Measurements from ENCODE around the gene SLC39A3.
A peak's percentile ranks its signal among the peaks of the same experiment; 100 is the strongest.

The SLC39A3 gene

DNA sequence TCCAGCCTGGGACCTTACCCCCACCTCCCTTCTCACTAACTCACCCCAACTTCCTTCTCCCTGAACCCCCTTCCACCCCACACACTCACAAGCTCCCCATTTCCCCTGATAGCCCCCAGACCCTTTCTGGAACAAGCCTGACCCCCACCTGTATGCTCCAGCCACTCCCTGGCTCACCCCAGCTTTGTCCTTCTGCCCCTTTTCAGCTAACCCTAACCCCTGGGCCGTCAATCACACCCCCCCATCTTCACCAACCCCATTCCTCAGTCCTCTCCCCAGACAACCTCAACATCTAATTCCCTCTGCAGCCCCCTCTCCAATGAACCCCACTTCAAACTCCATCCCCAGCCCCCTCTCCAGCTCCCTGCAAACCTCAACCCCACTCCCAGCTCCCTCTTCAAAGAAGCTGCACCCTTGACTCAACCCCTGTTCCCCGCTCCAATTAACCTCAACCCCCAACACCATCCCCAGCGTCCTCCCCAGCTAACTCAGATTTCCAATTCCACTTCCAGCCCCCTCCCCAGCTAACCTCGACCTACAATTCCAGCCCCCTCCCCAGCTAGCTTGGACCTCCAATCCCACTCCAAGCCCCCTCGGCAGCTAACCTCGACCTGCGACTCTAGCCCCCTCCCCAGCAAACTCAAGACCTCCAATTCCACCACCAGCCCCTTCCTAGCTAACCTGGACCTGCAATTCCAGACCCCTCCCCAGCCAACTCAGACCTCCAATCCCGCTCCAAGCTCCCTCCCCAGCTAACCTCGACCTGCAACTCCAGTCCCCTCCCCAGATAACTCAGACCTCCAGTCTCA, 38.3 kb downstream of the SLC39A3 start:
- DNase-seq (ENCODE audit: low read depth), result no peak
- H3K4me3 ChIP-seq (ENCODE audit: low read depth, low read length), result peak overlapping the region; percentile 60

DNA sequence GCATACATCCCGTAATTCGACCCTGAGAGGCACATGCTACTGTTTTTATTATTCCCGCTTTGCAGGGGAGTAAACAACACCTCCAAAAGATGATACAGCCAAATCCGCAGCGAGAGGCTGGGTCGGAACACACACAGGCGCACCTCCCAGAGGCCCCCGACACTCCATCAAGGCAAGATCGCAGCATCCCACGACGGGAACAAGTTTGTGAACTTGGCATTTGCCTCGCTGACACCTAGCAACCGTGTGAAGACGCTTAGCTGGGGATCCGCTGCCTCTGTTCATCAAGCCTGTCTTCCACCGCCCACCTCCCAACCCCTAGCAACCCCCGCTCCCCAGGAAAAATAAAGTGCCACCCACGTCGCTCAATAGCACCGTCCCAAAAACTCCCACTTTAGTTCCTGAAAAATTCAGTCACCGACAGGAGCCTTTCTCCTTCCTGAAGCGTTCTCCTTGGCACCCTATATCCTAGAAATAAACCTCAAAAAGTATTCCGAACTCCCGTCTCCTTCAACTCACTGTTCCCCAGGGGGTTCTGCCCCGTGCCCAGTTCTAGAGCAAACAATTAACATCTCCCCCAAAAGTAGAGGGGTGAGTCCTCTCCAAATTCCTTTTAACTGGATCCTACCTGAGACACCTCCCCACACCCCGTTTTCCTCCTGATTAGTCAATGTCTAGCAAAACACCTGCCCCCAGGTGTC, 39.0 kb downstream of the SLC39A3 start:
- TF ChIP-seq, protein P1, sequence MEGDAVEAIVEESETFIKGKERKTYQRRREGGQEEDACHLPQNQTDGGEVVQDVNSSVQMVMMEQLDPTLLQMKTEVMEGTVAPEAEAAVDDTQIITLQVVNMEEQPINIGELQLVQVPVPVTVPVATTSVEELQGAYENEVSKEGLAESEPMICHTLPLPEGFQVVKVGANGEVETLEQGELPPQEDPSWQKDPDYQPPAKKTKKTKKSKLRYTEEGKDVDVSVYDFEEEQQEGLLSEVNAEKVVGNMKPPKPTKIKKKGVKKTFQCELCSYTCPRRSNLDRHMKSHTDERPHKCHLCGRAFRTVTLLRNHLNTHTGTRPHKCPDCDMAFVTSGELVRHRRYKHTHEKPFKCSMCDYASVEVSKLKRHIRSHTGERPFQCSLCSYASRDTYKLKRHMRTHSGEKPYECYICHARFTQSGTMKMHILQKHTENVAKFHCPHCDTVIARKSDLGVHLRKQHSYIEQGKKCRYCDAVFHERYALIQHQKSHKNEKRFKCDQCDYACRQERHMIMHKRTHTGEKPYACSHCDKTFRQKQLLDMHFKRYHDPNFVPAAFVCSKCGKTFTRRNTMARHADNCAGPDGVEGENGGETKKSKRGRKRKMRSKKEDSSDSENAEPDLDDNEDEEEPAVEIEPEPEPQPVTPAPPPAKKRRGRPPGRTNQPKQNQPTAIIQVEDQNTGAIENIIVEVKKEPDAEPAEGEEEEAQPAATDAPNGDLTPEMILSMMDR (IDR thresholded peaks at IDR 0.05; ENCODE audit: control insufficient read depth, extremely low read depth, insufficient read depth), result no peak
- H3K4me3 ChIP-seq (ENCODE audit: low read depth, low read length), result no peak overlapping the region
- no peak for DNase-seq (ENCODE audit: low read depth)

More for the DNA sequence above, 38.3 kb downstream of the SLC39A3 start:
- TF ChIP-seq, protein P1 (IDR thresholded peaks at IDR 0.05; ENCODE audit: control insufficient read depth, extremely low read depth, insufficient read depth), result no peak

DNA sequence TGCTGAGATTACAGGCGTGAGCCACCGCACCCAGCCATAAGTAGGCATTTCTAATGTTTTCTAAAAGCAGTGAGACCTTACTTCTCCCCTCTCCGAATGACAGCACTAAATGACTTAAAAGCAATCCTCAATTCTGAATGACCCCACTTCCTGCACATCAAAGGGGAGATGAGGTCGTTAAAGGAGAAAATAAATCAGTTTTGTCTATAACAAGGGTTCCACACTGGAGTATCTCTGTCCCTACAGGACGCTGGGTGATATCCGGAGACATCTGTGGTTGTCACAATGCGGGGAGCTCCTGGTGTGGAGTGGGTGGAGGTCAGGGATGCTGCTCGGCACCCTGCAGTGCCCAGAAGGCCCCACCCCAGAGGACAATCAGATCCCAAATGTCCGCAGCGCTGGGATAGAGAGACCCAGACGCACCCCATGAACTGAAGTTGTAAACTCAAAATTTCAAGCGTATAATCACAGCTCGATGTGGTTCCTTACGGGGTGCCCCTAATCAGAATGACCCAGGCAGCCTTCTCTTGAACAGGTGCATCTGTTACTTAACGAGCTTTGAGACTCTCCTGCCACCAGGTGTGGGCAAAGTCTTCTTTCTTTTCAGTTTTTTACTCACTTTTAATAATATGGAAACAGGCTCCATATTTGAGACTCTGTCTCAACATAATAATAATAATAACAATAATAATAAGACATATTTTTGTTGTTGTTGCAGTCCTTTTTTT, 40.2 kb downstream of the SLC39A3 start:
- TF ChIP-seq, protein P1 (IDR thresholded peaks at IDR 0.05; ENCODE audit: control insufficient read depth, extremely low read depth, insufficient read depth), result no peak
- no peak overlapping the region for H3K4me3 ChIP-seq (ENCODE audit: low read depth, low read length)
- no peak for DNase-seq (ENCODE audit: low read depth)

DNA sequence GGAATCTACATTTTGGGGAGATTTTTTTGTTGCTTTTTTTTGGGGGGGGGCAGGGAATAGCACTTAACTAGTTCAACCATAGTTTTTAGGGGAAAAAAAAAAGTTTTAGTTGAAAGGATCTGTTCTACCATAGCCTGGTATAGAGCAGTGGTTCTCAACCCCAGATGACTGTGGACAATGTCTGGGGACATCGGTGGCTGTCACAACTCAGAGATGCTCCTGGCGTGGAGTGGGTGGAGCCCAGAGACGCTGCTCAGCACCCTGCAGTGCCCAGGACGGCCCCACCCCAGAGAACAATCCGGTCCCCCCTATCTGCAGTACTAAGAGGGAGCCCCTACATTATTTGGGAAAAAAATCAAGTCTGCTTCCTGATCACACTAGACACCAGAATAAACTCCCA, 45.6 kb downstream of the SLC39A3 start:
- DNase-seq (ENCODE audit: low read depth), result no peak
- no peak overlapping the region for H3K4me3 ChIP-seq (ENCODE audit: low read depth, low read length)
- TF ChIP-seq, protein P1 (IDR thresholded peaks at IDR 0.05; ENCODE audit: control insufficient read depth, extremely low read depth, insufficient read depth), result no peak

DNA sequence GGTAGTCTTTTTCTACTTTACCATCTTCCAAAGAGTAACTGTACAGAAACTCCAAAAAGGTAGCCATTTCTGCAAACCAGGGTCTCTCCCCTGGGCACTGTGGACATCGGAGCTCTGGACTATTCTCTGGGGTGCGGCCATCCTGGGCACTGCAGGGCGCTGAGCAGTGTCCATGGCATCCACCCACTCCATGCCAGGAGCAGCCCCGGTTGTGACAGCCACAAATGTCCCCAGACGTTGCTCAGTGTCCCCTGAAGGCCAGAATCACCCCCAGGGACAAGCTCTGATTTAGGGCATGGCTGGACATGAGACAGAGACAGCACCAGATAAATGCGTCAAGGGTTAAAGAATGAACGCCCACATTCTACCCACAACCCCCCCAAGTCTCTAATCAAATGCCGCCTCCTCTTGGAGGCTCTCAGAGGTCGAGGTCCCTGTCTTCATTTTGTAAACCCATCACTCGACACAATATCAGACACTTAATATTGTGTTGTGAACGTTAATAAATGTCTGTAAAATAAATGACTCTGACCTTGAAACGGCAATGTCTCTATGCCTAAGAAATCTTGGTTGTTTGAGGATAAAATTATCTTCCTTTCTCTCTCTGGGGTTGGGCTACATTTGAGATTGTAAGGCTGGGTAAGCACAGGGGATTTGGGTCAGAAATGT, 46.2 kb downstream of the SLC39A3 start:
- DNase-seq (ENCODE audit: low read depth), result no peak
- TF ChIP-seq, protein P1 (IDR thresholded peaks at IDR 0.05; ENCODE audit: control insufficient read depth, extremely low read depth, insufficient read depth), result no peak
- no peak overlapping the region for H3K4me3 ChIP-seq (ENCODE audit: low read depth, low read length)

DNA sequence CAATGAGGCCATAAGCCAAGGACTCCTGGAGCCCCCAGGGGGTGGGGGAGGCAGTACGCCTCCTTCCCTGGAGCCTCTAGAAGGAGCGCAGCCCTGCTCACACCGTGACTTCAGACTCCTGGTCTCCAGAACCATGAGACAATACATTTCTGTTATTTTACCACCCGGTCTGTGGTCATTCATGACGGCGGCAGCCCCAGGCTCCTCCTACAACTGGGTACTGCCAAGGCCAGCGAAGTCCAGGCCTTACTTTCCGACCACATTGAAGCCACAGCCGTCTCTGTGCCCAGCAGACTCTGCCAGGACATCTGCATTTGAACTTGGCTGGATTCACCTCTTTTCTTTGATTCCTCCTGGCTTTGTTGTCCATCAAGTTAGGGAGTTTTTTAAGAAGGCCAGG, 47.9 kb downstream of the SLC39A3 start:
- DNase-seq (ENCODE audit: low read depth), result no peak
- TF ChIP-seq, protein P1 (IDR thresholded peaks at IDR 0.05; ENCODE audit: control insufficient read depth, extremely low read depth, insufficient read depth), result no peak
- H3K4me3 ChIP-seq (ENCODE audit: low read depth, low read length), result no peak overlapping the region

Data from LNCaP clone FGC (cell line).